Measurements from ENCODE around the gene PTS.
"Not testable (repeated sequence)": the region's sequence is repeated elsewhere in the genome, so short reads cannot be mapped to it uniquely, and the experiment has no call there.

PTS gene

DNA sequence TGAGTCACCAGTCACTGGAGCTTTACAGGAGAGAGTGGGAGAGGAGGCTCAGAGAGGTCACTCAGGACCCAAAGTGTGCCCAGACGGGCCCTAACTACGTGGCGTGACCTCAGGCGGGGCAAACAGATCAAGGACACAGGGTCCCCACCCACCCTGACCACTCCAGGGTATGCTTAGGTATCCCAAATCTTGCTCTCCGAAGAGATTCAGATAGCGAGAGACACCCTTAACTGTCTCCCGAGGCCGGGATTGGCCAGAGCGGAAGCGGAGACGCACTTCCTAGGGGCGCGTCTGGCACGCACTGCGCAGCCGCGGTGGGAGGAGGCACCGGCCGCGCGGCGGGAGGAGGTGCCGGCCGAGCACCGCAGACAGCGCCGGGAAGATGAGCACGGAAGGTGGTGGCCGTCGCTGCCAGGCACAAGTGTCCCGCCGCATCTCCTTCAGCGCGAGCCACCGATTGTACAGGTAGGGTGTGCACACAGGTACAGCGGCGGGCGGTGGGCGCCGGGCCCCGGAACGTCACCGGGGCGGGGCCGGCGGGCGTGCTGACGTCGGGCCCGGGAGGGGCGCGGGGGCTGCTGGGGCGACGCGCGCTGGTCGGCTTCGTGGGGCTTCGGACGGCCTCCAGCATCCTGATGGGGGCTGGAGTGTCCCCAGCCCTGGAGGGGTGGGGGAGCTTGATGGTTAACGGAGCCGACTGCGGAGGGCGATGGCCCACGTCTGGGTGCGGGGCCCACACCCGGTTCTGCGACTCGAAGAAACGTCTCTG, at the start of gene PTS:
PTS (plus strand) TSS at position 367 of the 769 bp plus-strand sequence; CDS start at position 383, 16 bp downstream.
- DNase-seq (ENCODE audit: low read depth), result peak; percentile 87

- no peak for DNase-seq (ENCODE audit: low read depth)
These were observed 48.6 kb upstream of the PTS start for GRCh38 chr11:112177589-112177988.

DNA sequence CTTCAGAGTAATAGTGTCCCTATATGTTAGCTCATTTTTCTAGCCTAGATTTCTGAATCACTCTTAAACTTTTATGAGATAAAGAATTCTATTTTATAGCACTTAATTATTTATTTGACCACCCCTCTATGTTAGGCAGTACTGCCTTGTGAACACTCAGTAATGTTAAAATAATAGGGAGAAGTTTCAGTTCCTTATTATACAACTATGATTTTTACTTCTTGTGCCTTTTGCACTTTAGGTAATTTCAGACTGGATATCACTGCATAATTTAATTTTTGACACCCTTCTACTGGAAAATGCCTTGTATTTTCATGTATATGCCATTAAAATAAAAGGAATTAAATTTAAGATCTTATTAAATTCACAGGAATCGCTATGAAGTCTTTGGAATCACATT, 47.8 kb upstream of the PTS start:
- DNase-seq (ENCODE audit: low read depth), result no peak

GRCh38 chr11:112178936-112179335, 47.3 kb upstream of the PTS start:
- DNase-seq (ENCODE audit: low read depth), result no peak

DNA sequence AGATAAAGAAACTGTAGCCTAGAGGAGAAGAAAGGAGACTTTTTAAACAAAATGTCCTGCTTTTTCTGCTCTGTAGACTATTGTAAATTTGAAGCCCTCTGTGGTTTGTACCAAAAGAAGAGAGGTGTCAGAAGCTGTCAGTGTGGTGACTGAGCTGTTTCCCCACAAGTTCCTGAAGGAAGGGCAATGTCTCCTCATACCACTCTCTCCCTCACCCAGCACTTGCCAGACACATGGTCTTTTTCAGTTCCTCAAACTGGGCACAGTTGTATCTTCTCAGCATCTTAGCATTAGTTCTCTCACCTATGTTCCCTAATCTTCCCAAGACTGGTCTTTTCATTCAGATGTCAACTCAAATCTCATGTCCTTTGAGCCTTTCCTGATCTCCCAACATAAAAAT, 46.6 kb upstream of the PTS start:
- no peak for DNase-seq (ENCODE audit: low read depth)

DNA sequence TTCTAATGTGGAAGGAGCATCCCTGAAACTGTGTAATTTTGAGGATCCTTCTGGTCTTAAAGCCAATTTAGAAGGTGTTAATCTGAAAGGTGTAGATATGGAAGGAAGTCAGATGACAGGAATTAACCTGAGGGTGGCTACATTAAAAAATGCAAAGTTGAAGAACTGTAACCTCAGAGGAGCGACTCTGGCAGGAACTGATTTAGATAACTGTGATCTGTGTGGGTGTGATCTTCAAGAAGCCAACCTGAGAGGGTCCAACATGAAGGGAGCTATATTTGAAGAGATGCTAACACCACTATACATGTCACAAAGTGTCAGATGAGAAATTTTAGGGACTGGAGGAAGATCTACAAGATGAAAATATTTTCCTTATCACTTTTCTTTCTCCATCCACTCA, 43.4 kb upstream of the PTS start:
- no peak for DNase-seq (ENCODE audit: low read depth)

- DNase-seq (ENCODE audit: low read depth), result peak; percentile 1
These were observed 40.3 kb upstream of the PTS start for GRCh38 chr11:112185883-112186282.

DNA sequence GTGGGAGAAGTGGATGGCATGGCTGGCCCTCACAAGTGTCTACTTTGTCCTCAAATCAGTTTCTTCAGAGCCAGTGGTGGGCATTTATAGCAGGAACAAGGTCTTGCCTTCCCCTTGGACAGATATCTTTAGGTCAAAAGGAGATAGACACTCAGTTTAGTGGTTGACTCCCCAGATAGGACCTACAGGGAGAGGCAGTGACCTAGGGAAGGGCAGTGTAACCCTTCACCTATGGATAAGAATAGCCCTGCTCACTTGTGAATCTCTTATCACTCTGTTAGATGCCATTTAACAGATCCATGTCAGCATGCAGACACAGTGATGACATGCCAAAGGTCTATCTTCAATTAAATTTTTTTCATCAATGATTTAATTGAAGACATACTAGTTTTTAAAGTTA, 39.9 kb upstream of the PTS start:
- DNase-seq (ENCODE audit: low read depth), result no peak

- not testable (repeated sequence) for DNase-seq (ENCODE audit: low read depth)
These were observed 31.1 kb upstream of the PTS start for GRCh38 chr11:112195113-112195512.

DNA sequence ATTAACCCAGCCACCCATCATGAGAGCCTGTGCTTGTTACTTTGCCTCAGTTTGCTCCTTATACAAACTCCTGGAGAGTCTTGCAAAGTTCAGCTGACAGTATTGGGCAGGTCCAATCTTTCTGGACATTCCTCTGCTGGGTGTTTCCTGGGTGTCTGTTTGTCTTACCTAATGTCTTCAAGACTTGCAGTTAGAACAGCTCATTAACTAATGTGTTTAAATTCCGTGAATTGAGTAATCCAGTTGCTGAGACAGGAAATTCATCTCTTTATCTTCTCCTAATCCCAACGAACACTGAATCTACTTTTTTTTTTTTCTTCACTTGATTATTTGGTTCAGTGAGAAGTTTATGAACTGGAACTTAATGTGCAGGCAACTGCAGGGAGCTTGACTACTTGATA, 30.3 kb upstream of the PTS start:
- DNase-seq (ENCODE audit: low read depth), result peak; percentile 37

GRCh38 chr11:112196519-112197087, 29.6 kb upstream of the PTS start:
- no peak for DNase-seq (ENCODE audit: low read depth)

DNA sequence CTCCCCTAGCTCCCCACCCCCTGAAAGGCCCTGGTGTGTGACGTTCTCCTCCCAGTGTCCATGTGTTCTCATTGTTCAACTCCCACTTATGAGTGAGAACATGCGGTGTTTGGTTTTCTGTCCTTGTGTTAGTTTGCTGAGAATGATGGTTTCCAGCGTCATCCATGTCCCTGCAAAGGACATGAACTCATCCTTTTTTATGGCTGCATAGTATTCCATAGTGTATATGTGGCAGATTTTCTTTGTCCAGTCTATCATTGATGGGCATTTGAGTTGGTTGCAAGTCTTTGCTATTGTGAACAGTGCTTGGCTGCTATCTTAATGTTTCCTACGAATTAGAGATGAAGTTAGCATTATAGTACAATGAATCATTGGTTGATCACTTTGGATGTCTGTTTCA, 27.1 kb upstream of the PTS start:
- DNase-seq (ENCODE audit: low read depth), result not testable (repeated sequence)

- no peak for DNase-seq (ENCODE audit: low read depth)
These were observed 26.0 kb upstream of the PTS start for GRCh38 chr11:112200252-112200651.

- DNase-seq (ENCODE audit: low read depth), result no peak
These were observed 20.2 kb upstream of the PTS start for GRCh38 chr11:112206071-112206470.

- no peak for DNase-seq (ENCODE audit: low read depth)
These were observed 15.3 kb upstream of the PTS start for GRCh38 chr11:112210890-112211289.

- DNase-seq (ENCODE audit: low read depth), result no peak
These were observed 14.7 kb upstream of the PTS start for GRCh38 chr11:112211536-112211935.

DNA sequence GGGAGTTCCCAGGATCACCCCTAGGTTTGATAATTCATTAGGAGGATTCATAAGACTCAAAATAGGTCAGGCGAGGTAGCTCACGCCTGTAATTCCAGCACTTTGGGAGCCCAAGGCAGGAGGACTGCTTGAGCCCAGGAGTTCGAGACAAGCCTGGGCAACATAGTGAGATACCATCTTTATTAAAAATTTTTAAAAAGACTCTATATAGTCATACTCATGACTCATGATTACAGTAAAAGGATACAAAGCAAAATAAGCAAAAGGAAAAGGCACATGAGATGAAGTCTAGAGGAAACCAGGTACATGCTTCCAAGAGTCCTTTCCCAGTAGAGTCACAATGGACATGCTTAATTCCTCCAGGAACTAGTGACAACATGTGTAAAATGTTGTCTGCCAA, 13.9 kb upstream of the PTS start:
- DNase-seq (ENCODE audit: low read depth), result no peak

DNA sequence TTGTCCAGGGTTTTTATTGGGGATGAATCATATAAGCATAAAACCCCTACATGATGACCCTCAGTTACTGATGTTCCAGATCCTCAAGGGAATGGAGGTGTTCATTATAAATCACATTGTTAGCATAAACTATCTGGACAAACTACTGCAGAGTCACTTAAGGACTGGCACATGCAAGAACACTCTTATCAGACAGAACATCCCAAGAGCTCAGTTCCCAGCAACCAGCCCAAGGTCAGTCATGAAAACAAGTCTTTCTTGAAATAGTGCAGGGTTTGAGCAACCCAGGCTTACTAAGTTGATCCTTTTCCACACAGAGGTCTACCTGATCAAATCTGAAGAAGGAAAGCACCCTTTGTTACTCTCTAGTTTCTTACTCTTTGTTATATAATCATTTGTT, 13.5 kb upstream of the PTS start:
- no peak for DNase-seq (ENCODE audit: low read depth)

DNA sequence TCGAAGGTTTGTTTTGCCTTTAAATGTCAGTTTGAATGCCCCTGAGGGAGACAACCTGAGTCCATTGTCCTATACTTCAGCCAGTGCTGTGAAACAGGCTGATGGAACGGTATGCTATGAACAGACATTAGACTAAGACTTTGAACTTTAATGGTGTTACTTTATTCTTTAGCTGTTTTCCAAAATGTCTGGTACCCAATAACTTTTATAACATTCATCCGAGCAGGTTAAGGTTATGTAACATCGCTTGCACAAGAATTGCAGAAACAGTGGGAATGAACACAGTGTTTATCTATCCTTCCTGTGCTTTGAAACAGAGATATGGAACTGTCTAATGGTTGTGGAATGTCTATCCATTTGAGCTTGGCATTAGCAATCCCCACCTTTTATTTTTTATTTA, 12.5 kb upstream of the PTS start:
- no peak for DNase-seq (ENCODE audit: low read depth)

DNA sequence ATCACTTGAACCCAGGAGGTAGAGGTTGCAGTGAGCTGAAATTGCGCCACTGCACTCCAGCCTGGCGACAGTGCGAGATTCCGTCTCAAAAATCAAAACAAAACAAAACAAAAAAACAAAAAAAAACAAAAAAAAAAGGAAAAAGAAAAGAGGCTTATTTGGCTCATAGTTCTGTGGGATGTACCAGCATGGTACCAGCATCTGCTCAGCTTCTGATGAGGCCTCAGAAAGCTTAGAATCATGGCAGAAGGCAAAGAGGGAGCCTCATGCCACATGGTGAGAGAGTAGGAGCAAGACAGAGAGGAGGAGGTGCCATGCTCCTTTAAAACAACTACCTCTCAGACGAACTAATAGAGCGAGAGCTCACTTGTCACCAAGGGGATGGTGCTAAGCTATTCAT, 10.6 kb upstream of the PTS start:
- no peak for DNase-seq (ENCODE audit: low read depth)

DNA sequence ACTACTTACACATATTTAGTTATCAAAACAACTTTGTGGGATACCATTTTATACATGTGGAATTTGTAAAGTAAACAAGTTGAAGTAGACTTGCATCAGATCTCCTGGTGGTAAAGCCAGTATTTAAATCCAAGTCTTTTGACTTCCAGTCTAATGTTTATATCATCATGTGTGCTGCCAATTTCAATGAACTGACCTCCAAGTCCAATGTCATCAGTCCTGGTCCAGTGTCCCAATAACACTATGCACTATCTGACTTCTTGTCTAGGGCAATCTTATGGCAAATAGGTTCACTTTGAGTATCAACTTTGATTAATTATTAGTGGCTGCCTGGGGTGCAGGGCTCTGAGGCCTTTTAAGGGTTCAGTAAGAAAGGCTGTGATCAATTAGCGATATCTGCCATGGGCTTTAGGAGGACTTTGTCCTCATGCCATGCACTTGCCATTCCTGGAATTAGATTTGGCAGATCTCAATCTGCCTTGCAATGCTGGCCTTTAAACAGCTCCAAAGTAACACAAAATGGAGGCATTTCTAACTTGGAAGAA, 9.6 kb upstream of the PTS start:
- peak; percentile 86 for DNase-seq (ENCODE audit: low read depth)

DNA sequence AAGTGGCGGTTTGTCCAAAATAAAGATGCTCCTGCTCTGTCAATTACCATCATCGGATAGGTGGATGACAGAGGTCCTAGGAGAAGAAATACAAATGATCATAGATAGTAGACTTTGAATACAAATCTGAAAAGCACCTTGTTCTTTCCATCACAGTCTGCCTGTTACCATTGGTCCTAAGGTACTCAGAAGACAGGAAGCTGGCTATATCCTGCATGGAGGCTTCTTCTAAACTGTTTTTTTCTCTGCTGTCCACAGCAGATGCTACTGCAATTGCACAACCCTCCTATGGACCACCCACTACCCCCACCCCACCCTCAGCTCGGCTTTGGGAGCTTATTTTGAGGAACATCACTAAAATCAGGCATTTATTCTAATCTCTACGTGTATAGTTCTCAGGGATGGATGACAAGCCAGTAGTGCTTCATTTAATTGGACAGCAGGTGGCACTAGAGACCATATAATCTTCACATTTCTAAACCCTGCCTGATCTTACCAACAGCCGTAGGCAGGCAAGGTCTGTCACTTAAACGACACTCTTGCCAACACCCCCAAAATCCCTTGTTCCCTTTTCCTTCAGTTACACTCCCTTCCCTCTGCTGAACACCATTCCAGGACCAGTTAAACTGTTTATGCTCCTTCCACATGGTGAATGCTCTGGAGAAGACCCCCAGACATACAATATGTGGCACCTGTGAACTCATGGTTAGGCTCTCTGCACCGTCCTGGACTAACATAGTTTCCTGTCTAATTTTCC, 6.6 kb upstream of the PTS start:
- peak; percentile 64 for DNase-seq (ENCODE audit: low read depth)

- no peak for DNase-seq (ENCODE audit: low read depth)
These were observed 4.9 kb upstream of the PTS start for GRCh38 chr11:112221274-112221835.
